Endothelial cell of umbilical vein (primary cell): ENCODE results near the gene OTULIN. TPM values are rescaled to one million over a fixed set of nuclear protein-coding genes. Genes with fewer than 3 reads are reported as not detected.

Experiments
- BruUV-seq: library from RNA; stranded (reverse); fragments of 400-500 nt; replicated peaks from 2 replicates; lab custom pipeline; 2021; lab: Mats Ljungman, UMichigan
- CTCF ChIA-PET: fragments of 300-600, 350-600 bp; sonication (Branson Sonifier 250); formaldehyde crosslinking; loops from one replicate; lab custom pipeline; 2021; ENCODE audit warnings: antibody characterized with exemption, inconsistent platforms; lab: Charles Lee
- POLR2A ChIA-PET: fragments of 300-600, 350-600 bp; sonication (Branson Sonifier 250); formaldehyde crosslinking; loops from one replicate; lab custom pipeline; 2021; ENCODE audit warnings: antibody characterized with exemption, inconsistent platforms; lab: Charles Lee
- DNase-seq: peaks from one replicate; pipeline ENCODE4 v3.0.0-alpha.2; 2011; ENCODE audit warnings: low read depth, low spot score
- FAIRE-seq: peaks from 2 replicates; lab custom pipeline; 2011; peaks lifted over from hg19 to GRCh38; lab: Jason Lieb, UNC
- H2AFZ ChIP-seq: 2 replicates; pipeline ENCODE4 v1.6.0; 2012; ENCODE audit warnings: low read depth, low read length, control low read depth, inconsistent platforms
- H3K27ac ChIP-seq: 2 replicates; pipeline ENCODE4 v1.5.1; 2011; ENCODE audit warnings: low read depth, mild to moderate bottlenecking, control low read depth, low read length, moderate library complexity; ENCODE audit not compliant: insufficient read depth
- H3K27me3 ChIP-seq, 2 experiments: 2 replicates each; pipeline versions ENCODE4 v1.6.0 to v1.6.1; 2011; ENCODE audit warnings: low read length in 2 of 2, mixed read lengths in 1 of 2; ENCODE audit not compliant: control insufficient read depth in 2 of 2, insufficient read depth in 2 of 2
- H3K36me3 ChIP-seq, 2 experiments: 2 replicates in 1 of 2; 3 replicates in 1 of 2; pipeline ENCODE4 v1.5.1; 2011; ENCODE audit warnings: low read length in 2 of 2, mild to moderate bottlenecking in 1 of 2, moderate library complexity in 1 of 2; ENCODE audit not compliant: control insufficient read depth in 2 of 2, insufficient read depth in 2 of 2; ENCODE audit errors: extremely low read depth in 1 of 2
- H3K4me1 ChIP-seq: 3 replicates; pipeline ENCODE4 v1.5.1; 2011; ENCODE audit warnings: mild to moderate bottlenecking, low read length; ENCODE audit not compliant: control insufficient read depth, insufficient read depth; ENCODE audit errors: extremely low read depth
- H3K4me2 ChIP-seq: 2 replicates; pipeline ENCODE4 v1.6.1; 2011; ENCODE audit warnings: low read length, control low read depth, mixed read lengths; ENCODE audit not compliant: insufficient read depth
- H3K4me3 ChIP-seq, 3 experiments: fragments of 200-600 bp in 1 of 3; sonication (generic), shearing (Covaris generic) in 1 of 3; replicated peaks in 1 of 3; 2 replicates each; pipeline ENCODE4 v1.5.1; 2011 to 2016; ENCODE audit warnings: control low read depth in 3 of 3, low read length in 3 of 3, mild to moderate bottlenecking in 2 of 3, inconsistent platforms in 1 of 3, low read depth in 1 of 3, moderate library complexity in 1 of 3; ENCODE audit not compliant: insufficient read depth in 1 of 3
- H3K79me2 ChIP-seq: 2 replicates; pipeline ENCODE4 v1.6.0; 2012; ENCODE audit warnings: low read length, inconsistent platforms; ENCODE audit not compliant: control insufficient read depth, insufficient read depth
- H3K9ac ChIP-seq: replicated peaks from 2 replicates; pipeline ENCODE3; 2011; ENCODE audit warnings: low read length, control low read depth; ENCODE audit not compliant: insufficient read depth; ENCODE audit errors: extremely low read depth
- H3K9me1 ChIP-seq: replicated peaks from 3 replicates; pipeline ENCODE4 v1.6.0; 2011; ENCODE audit warnings: mild to moderate bottlenecking, low read length; ENCODE audit not compliant: control insufficient read depth, insufficient read depth; ENCODE audit errors: extremely low read depth
- H3K9me3 ChIP-seq: replicated peaks from 2 replicates; pipeline ENCODE4 v1.5.1; 2012; ENCODE audit warnings: low read length, inconsistent platforms; ENCODE audit not compliant: control insufficient read depth, insufficient read depth
- H4K20me1 ChIP-seq: replicated peaks from 2 replicates; pipeline ENCODE3; 2011; ENCODE audit warnings: mild to moderate bottlenecking, low read length; ENCODE audit not compliant: control insufficient read depth, insufficient read depth; ENCODE audit errors: extremely low read depth
- CTCF ChIP-seq, 2 donors: IDR thresholded peaks; 1 replicate in 1 of 2; 2 replicates in 1 of 2; pipeline ENCODE4 v1.5.1; 2011; ENCODE audit warnings: low read length in 2 of 2, mild to moderate bottlenecking in 2 of 2, moderate library complexity in 2 of 2, control low read depth in 1 of 2, inconsistent platforms in 1 of 2, low read depth in 1 of 2; ENCODE audit not compliant: insufficient read depth in 1 of 2; ENCODE audit errors: extremely low read depth in 1 of 2
- FOS ChIP-seq: IDR thresholded peaks from 2 replicates; pipeline ENCODE4 v1.6.1; 2011; ENCODE audit warnings: mild to moderate bottlenecking, low read length, moderate library complexity, borderline replicate concordance; ENCODE audit not compliant: insufficient read depth
- MAX ChIP-seq: IDR thresholded peaks from 2 replicates; pipeline ENCODE4 v1.6.1; 2011; ENCODE audit not compliant: insufficient read depth, insufficient read length
- MYC ChIP-seq: IDR thresholded peaks from one replicate; pipeline ENCODE4 v1.6.1; 2011; ENCODE audit warnings: mild to moderate bottlenecking, low read depth, low read length
- POLR2A ChIP-seq: IDR thresholded peaks from 2 replicates; pipeline ENCODE4 v1.6.1; 2012; ENCODE audit warnings: low read depth, mild to moderate bottlenecking, control low read depth, low read length
- dilution Hi-C: fragments of 300-500 bp; cut with MboI; formaldehyde crosslinking; loops from one replicate; pipeline ENCODE4 v1.15.0; 2019; ENCODE audit warnings: low sequenced_read_pairs; ENCODE audit not compliant: extremely low pct_ligation_motif_present
- intact Hi-C: fragments of 100-400 bp; cut with micrococcal nuclease; formaldehyde crosslinking; loops from one replicate; pipeline ENCODE4 v1.10.0; 2022
- polyA plus RNA-seq, 4 experiments: library from polyadenylated mRNA; depleted of rRNA in 3 of 4; stranded (reverse) in 3 of 4; unstranded in 1 of 4; fragments of >200 nt; gene quantifications; 2 replicates each; pipeline versions ENCODE4 v1.2.1 to v1.2.3, GENCODE V29; 2011 to 2012; ENCODE audit warnings: missing spikeins in 1 of 4
- total RNA-seq: library from RNA; stranded (reverse); gene quantifications from 2 replicates; pipeline ENCODE4 v1.2.3, GENCODE V29; 2021

OTULIN gene
- total and polyA plus RNA-seq, 2 donors (not counting 3 experiments of a cell fraction or from before 2014, with no cell fraction given) = 7.8 to 30.2 TPM

GRCh38 chr5:14721990-14722656 is 57.6 kb downstream of the OTULIN start:
- BruUV-seq = no TSS peak
- no peak for FAIRE-seq
- Histone ChIP-seq H3K4me2 (no peak overlapping the region), H2AFZ (no peak overlapping the region), H3K4me3 (no peak overlapping the region), H3K9me1 (no peaks in the 10 kb centered on the region), H3K36me3 (no peaks in the 10 kb centered on the region), H3K4me1 (no peaks in the 10 kb centered on the region), H3K27ac (no peak overlapping the region), H3K9ac (no peak overlapping the region), H3K9me3 (no peaks in the 10 kb centered on the region), H4K20me1 (no peaks in the 10 kb centered on the region), H3K79me2 (no peaks in the 10 kb centered on the region), H3K27me3 (no peaks in the 10 kb centered on the region)
- TF ChIP-seq POLR2A (no peak), CTCF (IDR thresholded peaks at IDR 0.05; ENCODE audit: extremely low read depth in 1 of 2, insufficient read depth in 1 of 2, low read depth in 1 of 2, low read length in 2 of 2) (no peak), MYC (no peak), MAX (no peak), FOS (peak; percentile 6)
- CTCF ChIA-PET = interaction anchor here (0.7 to 10.2 kb wide), 2 partner anchors 69 to 282 kb away, joined by 3 to 168 read pairs; no protein-coding TSS in a partner anchor
- intact Hi-C loops (no loop called here), dilution Hi-C loops (no loop called here)
- POLR2A ChIA-PET = no interaction called here
- no peak for DNase-seq
